HepG2 (cell line): ENCODE measurements around the gene NEURL2. TPM values are rescaled to one million over a fixed set of nuclear protein-coding genes. Genes with fewer than 3 reads are reported as not detected.

ENCODE experiments used
- CBX5 ChIP-seq: sonication (generic); formaldehyde crosslinking; IDR thresholded peaks from 2 replicates; pipeline ENCODE4 v1.4.0; 2020; ENCODE audit warnings: missing genetic modification reagents, borderline replicate concordance
- DPF2 ChIP-seq: sonication (generic); formaldehyde crosslinking; IDR thresholded peaks from 2 replicates; pipeline ENCODE4 v1.4.0; 2020; ENCODE audit warnings: mild to moderate bottlenecking, low read depth, missing genetic modification reagents, borderline replicate concordance
- FOSL1 ChIP-seq: sonication (generic); formaldehyde crosslinking; IDR thresholded peaks from 2 replicates; pipeline ENCODE4 v1.9.0; 2021; ENCODE audit warnings: missing genetic modification reagents, borderline replicate concordance
- HOXA7 ChIP-seq: sonication (generic); formaldehyde crosslinking; IDR thresholded peaks from 2 replicates; pipeline ENCODE4 v1.8.1; 2022; ENCODE audit warnings: mild to moderate bottlenecking, missing genetic modification reagents, moderate library complexity
- PLRG1 ChIP-seq: fragments of 450-650 bp; conservative IDR thresholded peaks from 2 replicates; pipeline ENCODE4 v1.6.1; 2016
- RARG ChIP-seq: sonication (generic); formaldehyde crosslinking; IDR thresholded peaks from 2 replicates; pipeline ENCODE4 v1.4.0; 2020; ENCODE audit warnings: low read depth, mild to moderate bottlenecking, missing genetic modification reagents
- RBFOX2 ChIP-seq: fragments of 200-400 bp; formaldehyde crosslinking; IDR thresholded peaks from 2 replicates; pipeline ENCODE4 v1.6.1; 2017; ENCODE audit warnings: low read depth, mild to moderate bottlenecking, low read length
- SETDB1 ChIP-seq: sonication (generic); formaldehyde crosslinking; IDR thresholded peaks from 2 replicates; pipeline ENCODE4 v1.5.1; 2020; ENCODE audit warnings: missing genetic modification reagents, mild to moderate bottlenecking, borderline replicate concordance
- YEATS4 ChIP-seq: sonication (generic); formaldehyde crosslinking; IDR thresholded peaks from 2 replicates; pipeline ENCODE4 v1.4.0; 2020; ENCODE audit warnings: missing genetic modification reagents, borderline replicate concordance
- ZFP41 ChIP-seq: sonication (generic); formaldehyde crosslinking; IDR thresholded peaks from 2 replicates; pipeline ENCODE4 v1.4.0; 2020; ENCODE audit warnings: mild to moderate bottlenecking, missing genetic modification reagents, borderline replicate concordance
- ZNF232 ChIP-seq: sonication (generic); formaldehyde crosslinking; IDR thresholded peaks from 2 replicates; pipeline ENCODE4 v1.4.0; 2020; ENCODE audit warnings: missing genetic modification reagents, borderline replicate concordance
- ZNF251 ChIP-seq: sonication (generic); formaldehyde crosslinking; IDR thresholded peaks from 2 replicates; pipeline ENCODE4 v1.9.0; 2021; ENCODE audit warnings: mild to moderate bottlenecking, missing genetic modification reagents
- ZNF367 ChIP-seq: sonication (generic); formaldehyde crosslinking; IDR thresholded peaks from 2 replicates; pipeline ENCODE4 v1.4.0; 2020; ENCODE audit warnings: missing genetic modification reagents, borderline replicate concordance
- ZNF530 ChIP-seq: sonication (generic); formaldehyde crosslinking; IDR thresholded peaks from 2 replicates; pipeline ENCODE4 v1.5.0; 2020; ENCODE audit warnings: low read depth, mild to moderate bottlenecking, missing genetic modification reagents
- ZNF549 ChIP-seq: sonication (generic); formaldehyde crosslinking; IDR thresholded peaks from 2 replicates; pipeline ENCODE4 v1.5.0; 2020; ENCODE audit warnings: missing genetic modification reagents
- ZNF567 ChIP-seq: sonication (generic); formaldehyde crosslinking; IDR thresholded peaks from 2 replicates; pipeline ENCODE4 v1.8.1; 2023; ENCODE audit warnings: mild to moderate bottlenecking, missing genetic modification reagents, borderline replicate concordance
- ZNF672 ChIP-seq: sonication (generic); formaldehyde crosslinking; IDR thresholded peaks from 2 replicates; pipeline ENCODE4 v1.8.1; 2022; ENCODE audit warnings: missing genetic modification reagents
- ZNF678 ChIP-seq: sonication (generic); formaldehyde crosslinking; IDR thresholded peaks from 2 replicates; pipeline ENCODE4 v1.4.0; 2020; ENCODE audit warnings: mild to moderate bottlenecking, missing genetic modification reagents
- ZSCAN25 ChIP-seq: sonication (generic); formaldehyde crosslinking; IDR thresholded peaks from 2 replicates; pipeline ENCODE4 v1.8.0; 2022; ENCODE audit warnings: mild to moderate bottlenecking, missing genetic modification reagents
- polyA plus RNA-seq, 8 experiments: library from polyadenylated mRNA; depleted of rRNA in 3 of 8; stranded (reverse) in 7 of 8; unstranded in 1 of 8; fragments of >200 nt; fragmentation: Illumina TruSeq in 4 of 8; extraction: Trizol in 4 of 8; gene quantifications; 2 replicates each; pipeline versions ENCODE4 v1.2.1 to v1.2.3, GENCODE V29; 2011 to 2016; ENCODE audit warnings: low read depth in 4 of 8, missing spikeins in 1 of 8, mixed read lengths in 1 of 8; ENCODE audit not compliant: insufficient read depth in 1 of 8
- total RNA-seq, 5 experiments: library from RNA; depleted of rRNA; stranded (reverse); fragments of >200 nt; fragmentation: Illumina TruSeq; extraction: Trizol; gene quantifications; 2 replicates each; pipeline ENCODE4 v1.2.3, GENCODE V29; 2016; ENCODE audit warnings: low read depth in 1 of 5
- TF ChIP-seq, protein P1 (sequence below): sonication (generic); formaldehyde crosslinking; conservative IDR thresholded peaks from 2 replicates; pipeline ENCODE4 v1.4.0; 2020; ENCODE audit warnings: missing genetic modification reagents
- TF ChIP-seq, protein P2 (sequence below): sonication (generic); formaldehyde crosslinking; conservative IDR thresholded peaks from 2 replicates; pipeline ENCODE4 v1.4.0; 2020; ENCODE audit warnings: missing genetic modification reagents
- TF ChIP-seq, protein P3 (sequence below): sonication (generic); formaldehyde crosslinking; IDR thresholded peaks from 2 replicates; pipeline ENCODE4 v1.4.0; 2020; ENCODE audit warnings: mild to moderate bottlenecking, missing genetic modification reagents

Gene NEURL2
- total and polyA plus RNA-seq, 2 of the 13 experiments (the other 11 are each of a cell fraction or from before 2014, with no cell fraction given): 7.2 to 9.7 TPM

DNA sequence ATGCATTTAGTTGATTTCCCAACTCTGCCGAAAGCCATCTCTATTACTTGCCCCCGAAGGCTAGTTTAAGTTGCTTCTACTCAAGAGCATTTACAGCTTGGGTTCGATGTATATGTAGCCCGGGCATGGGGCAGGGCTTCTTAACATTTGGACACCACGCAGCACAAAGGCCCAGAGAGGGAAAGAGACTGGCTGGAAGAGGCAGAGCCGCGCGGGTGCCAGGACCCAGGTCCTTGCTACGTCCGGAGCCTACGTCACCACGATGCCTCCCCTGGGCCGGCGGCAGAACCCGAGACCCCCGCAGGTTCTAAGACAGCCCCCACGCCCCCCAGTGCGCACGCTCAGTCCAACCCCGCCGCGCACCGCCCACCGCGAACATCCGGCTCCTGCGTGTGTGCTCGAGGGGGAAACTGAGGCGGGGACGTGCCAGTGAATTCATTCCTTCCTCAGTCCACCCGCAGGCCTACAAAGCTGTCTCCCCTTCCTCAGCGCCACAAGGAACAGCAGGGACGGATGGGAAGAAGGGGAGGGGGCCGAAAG, 43.1 kb upstream of the NEURL2 start (continued):
- TF ChIP-seq, protein P1, sequence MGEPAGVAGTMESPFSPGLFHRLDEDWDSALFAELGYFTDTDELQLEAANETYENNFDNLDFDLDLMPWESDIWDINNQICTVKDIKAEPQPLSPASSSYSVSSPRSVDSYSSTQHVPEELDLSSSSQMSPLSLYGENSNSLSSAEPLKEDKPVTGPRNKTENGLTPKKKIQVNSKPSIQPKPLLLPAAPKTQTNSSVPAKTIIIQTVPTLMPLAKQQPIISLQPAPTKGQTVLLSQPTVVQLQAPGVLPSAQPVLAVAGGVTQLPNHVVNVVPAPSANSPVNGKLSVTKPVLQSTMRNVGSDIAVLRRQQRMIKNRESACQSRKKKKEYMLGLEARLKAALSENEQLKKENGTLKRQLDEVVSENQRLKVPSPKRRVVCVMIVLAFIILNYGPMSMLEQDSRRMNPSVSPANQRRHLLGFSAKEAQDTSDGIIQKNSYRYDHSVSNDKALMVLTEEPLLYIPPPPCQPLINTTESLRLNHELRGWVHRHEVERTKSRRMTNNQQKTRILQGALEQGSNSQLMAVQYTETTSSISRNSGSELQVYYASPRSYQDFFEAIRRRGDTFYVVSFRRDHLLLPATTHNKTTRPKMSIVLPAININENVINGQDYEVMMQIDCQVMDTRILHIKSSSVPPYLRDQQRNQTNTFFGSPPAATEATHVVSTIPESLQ (CRISPR knock-in tag): no peak
- TF ChIP-seq ZFP41 (CRISPR knock-in tag) (no peak), DPF2 (CRISPR knock-in tag) (peak; percentile 70), ZNF549 (CRISPR knock-in tag) (no peak; the same call in 1 of the 2 replicates), ZNF530 (CRISPR knock-in tag) (0 out of 2 replicates have a peak, but pooled peaks have one; percentile 42), ZNF678 (CRISPR knock-in tag) (no peak), ZNF367 (CRISPR knock-in tag) (0 out of 2 replicates have a peak, but pooled peaks have one; percentile 27), SETDB1 (CRISPR knock-in tag) (no peak), HOXA7 (CRISPR knock-in tag) (no peak), PLRG1 (no peak), ZNF232 (CRISPR knock-in tag) (no peak), CBX5 (CRISPR knock-in tag) (no peak), ZNF251 (CRISPR knock-in tag) (no peak), FOSL1 (no peak), YEATS4 (CRISPR knock-in tag) (no peak), RARG (CRISPR knock-in tag) (no peak; the same call in 1 of the 2 replicates), ZNF672 (CRISPR knock-in tag) (peak; percentile 71; the same call in 1 of the 2 replicates), RBFOX2 (no peak), ZSCAN25 (CRISPR knock-in tag) (no peak), ZNF567 (CRISPR knock-in tag) (no peak)
- TF ChIP-seq, protein P2, sequence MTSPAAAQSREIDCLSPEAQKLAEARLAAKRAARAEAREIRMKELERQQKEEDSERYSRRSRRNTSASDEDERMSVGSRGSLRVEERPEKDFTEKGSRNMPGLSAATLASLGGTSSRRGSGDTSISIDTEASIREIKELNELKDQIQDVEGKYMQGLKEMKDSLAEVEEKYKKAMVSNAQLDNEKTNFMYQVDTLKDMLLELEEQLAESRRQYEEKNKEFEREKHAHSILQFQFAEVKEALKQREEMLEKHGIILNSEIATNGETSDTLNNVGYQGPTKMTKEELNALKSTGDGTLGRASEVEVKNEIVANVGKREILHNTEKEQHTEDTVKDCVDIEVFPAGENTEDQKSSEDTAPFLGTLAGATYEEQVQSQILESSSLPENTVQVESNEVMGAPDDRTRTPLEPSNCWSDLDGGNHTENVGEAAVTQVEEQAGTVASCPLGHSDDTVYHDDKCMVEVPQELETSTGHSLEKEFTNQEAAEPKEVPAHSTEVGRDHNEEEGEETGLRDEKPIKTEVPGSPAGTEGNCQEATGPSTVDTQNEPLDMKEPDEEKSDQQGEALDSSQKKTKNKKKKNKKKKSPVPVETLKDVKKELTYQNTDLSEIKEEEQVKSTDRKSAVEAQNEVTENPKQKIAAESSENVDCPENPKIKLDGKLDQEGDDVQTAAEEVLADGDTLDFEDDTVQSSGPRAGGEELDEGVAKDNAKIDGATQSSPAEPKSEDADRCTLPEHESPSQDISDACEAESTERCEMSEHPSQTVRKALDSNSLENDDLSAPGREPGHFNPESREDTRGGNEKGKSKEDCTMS: no peak
- TF ChIP-seq, protein P3, sequence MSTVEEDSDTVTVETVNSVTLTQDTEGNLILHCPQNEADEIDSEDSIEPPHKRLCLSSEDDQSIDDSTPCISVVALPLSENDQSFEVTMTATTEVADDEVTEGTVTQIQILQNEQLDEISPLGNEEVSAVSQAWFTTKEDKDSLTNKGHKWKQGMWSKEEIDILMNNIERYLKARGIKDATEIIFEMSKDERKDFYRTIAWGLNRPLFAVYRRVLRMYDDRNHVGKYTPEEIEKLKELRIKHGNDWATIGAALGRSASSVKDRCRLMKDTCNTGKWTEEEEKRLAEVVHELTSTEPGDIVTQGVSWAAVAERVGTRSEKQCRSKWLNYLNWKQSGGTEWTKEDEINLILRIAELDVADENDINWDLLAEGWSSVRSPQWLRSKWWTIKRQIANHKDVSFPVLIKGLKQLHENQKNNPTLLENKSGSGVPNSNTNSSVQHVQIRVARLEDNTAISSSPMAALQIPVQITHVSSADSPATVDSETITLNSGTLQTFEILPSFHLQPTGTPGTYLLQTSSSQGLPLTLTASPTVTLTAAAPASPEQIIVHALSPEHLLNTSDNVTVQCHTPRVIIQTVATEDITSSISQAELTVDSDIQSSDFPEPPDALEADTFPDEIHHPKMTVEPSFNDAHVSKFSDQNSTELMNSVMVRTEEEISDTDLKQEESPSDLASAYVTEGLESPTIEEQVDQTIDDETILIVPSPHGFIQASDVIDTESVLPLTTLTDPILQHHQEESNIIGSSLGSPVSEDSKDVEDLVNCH (CRISPR knock-in tag): peak; percentile 93; the same call in 1 of the 2 replicates
